Endothelial cell of umbilical vein (primary cell): ENCODE data around the gene XRCC4.

Experiments
- EZH2 ChIP-seq: IDR thresholded peaks from 2 replicates; pipeline ENCODE4 v1.6.1; 2012; ENCODE audit warnings: borderline replicate concordance, low read depth, mild to moderate bottlenecking, moderate library complexity, low read length, inconsistent platforms; ENCODE audit not compliant: severe bottlenecking
- GATA2 ChIP-seq: IDR thresholded peaks from 2 replicates; pipeline ENCODE4 v1.7.0; 2011; ENCODE audit warnings: low read depth, mild to moderate bottlenecking, moderate library complexity, mixed read lengths, low read length; ENCODE audit not compliant: insufficient read length, insufficient read depth
- POLR2A ChIP-seq: IDR thresholded peaks from 2 replicates; pipeline ENCODE4 v1.6.1; 2012; ENCODE audit warnings: low read depth, mild to moderate bottlenecking, control low read depth, low read length

GRCh38 chr5:83396662-83397061, 319.3 kb downstream of the XRCC4 start:
- TF ChIP-seq GATA2 (no peak), EZH2 (no peak), POLR2A (no peak)
